ENCODE data around the gene GRPEL1. TPM values are rescaled to one million over a fixed set of nuclear protein-coding genes. Genes with fewer than 3 reads are reported as not detected.

The GRPEL1 gene
- total RNA-seq, 2 donors from 2014 or later: 6.6 to 10.6 TPM

DNA sequence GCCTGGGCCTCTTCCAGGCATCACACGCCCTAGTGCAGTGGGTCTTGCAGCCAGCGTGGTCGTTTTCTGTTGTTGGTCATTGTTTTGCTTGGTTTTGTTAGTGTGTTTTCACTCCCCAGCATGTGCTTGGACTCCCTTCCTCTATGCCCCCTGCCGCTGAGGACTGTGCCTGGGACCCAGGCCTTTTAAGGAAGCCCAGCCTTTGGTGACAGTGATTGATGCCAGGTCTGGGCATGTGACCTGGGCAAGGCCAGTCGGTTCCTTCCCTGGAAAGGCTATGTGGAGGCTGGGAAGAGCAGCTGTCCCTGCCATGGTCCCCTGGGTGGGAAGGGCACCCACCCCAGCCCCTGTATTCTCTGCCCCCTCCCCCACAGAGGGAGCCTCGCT, 8.8 kb upstream of the GRPEL1 start:
- no peak overlapping the region for H3K4me3 ChIP-seq
- WGBS, 2 donors: 65 to 75% methylated on average over 5 to 6 of the region's 6 CpGs
- no peak for TF ChIP-seq POLR2A (IDR thresholded peaks at IDR 0.05)
- TF ChIP-seq, protein P1, sequence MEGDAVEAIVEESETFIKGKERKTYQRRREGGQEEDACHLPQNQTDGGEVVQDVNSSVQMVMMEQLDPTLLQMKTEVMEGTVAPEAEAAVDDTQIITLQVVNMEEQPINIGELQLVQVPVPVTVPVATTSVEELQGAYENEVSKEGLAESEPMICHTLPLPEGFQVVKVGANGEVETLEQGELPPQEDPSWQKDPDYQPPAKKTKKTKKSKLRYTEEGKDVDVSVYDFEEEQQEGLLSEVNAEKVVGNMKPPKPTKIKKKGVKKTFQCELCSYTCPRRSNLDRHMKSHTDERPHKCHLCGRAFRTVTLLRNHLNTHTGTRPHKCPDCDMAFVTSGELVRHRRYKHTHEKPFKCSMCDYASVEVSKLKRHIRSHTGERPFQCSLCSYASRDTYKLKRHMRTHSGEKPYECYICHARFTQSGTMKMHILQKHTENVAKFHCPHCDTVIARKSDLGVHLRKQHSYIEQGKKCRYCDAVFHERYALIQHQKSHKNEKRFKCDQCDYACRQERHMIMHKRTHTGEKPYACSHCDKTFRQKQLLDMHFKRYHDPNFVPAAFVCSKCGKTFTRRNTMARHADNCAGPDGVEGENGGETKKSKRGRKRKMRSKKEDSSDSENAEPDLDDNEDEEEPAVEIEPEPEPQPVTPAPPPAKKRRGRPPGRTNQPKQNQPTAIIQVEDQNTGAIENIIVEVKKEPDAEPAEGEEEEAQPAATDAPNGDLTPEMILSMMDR (IDR thresholded peaks at IDR 0.05): no peak
- no peak for DNase-seq
- H3K27me3 ChIP-seq: no peaks in the 10 kb centered on the region
- no peaks in the 10 kb centered on the region for H3K4me1 ChIP-seq
- no peak for ATAC-seq
- intact Hi-C loops (cut with DNase I): loop anchor here (10.0 kb wide), 1 partner anchor 102 kb away; no protein-coding TSS in a partner anchor
- no peak overlapping the region for H3K27ac ChIP-seq
- no peaks in the 10 kb centered on the region for H3K9me3 ChIP-seq
- no peaks in the 10 kb centered on the region for H3K36me3 ChIP-seq (replicated peaks in 1 of 2; ENCODE audit: insufficient read depth in 1 of 2, low read depth in 2 of 2)

DNA sequence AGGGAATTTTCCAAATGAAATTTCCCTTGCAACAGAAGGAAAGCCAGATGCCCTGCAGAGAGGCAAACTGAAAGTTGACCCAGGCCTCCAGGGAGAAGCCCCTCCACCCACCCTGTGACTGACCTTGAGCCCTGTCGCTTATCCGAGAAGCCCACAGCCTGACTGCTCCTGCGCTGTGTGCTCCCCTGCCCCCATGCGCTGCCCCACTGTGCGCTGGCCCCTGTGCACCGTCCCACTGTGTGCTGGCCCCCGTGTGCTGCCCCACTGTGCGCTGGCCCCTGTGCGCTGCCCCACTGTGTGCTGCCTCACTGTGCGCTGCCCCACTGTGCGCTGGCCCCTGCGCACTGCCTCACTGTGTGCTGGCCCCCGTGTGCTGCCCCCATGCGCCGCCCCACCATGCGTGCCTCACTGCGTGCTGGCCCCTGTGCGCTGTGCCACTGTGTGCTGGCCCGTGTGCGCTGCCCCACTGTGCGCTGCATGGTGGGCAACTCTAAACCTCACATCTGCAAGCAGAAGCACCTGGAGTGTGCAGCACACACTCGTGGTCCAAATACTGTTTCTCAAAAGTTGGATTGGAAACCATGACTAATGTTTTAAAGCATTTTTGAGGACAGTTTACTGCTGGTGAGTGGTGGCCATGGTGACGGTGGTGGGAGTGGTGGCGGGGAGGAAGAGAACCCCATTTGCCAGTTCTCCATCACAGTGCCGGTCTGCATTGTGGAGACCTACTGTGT, 8.3 kb upstream of the GRPEL1 start:
- DNase-seq (no peak), ATAC-seq (no peak)
- intact Hi-C loops (cut with DNase I): loop anchor here (10.0 kb wide), 1 partner anchor 101 kb away; no protein-coding TSS in a partner anchor
- Histone ChIP-seq H3K27me3 (no peaks in the 10 kb centered on the region), H3K4me3 (no peak overlapping the region), H3K4me1 (no peaks in the 10 kb centered on the region), H3K9me3 (no peaks in the 10 kb centered on the region), H3K27ac (no peak overlapping the region), H3K36me3 (replicated peaks in 1 of 2; ENCODE audit: insufficient read depth in 1 of 2, low read depth in 2 of 2) (no peaks in the 10 kb centered on the region)
- TF ChIP-seq, protein P1 (IDR thresholded peaks at IDR 0.05): no peak
- no peak for TF ChIP-seq POLR2A (IDR thresholded peaks at IDR 0.05)
- WGBS, 2 donors: 67 to 75% methylated on average over 24 to 25 of the region's 25 CpGs

DNA sequence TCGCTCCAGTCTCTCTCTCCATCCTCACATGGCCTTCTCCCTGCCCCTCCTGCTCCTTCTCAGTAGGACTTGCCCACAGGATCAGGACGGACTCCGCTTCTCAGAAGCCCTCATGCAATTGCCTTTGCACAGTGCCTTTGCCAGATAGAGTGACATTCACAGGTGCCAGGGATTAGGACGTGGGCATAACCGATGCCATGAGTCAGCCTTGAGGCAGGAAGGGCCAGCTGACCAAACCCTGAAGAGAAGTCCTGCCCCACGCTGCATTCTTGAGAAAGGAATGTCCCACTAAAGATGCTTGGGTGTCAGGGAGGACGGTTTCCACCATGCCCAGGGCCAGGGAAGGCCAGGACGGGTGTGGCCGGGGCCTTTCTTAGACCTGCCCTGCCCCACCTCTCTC, 6.6 kb upstream of the GRPEL1 start:
- no peak for ATAC-seq
- no peak for TF ChIP-seq POLR2A (IDR thresholded peaks at IDR 0.05)
- TF ChIP-seq, protein P1 (IDR thresholded peaks at IDR 0.05): no peak
- no peak for DNase-seq
- intact Hi-C loops (cut with DNase I): loop anchor here (5.0 to 10.0 kb wide), 2 partner anchors 100 to 167 kb away; partner anchors contain the start of gene TBC1D14
- Histone ChIP-seq H3K9me3 (no peaks in the 10 kb centered on the region), H3K4me3 (no peak overlapping the region), H3K4me1 (no peaks in the 10 kb centered on the region), H3K27ac (no peak overlapping the region), H3K27me3 (no peaks in the 10 kb centered on the region), H3K36me3 (replicated peaks in 1 of 2; ENCODE audit: insufficient read depth in 1 of 2, low read depth in 2 of 2) (no peaks in the 10 kb centered on the region)
- 75% methylated on average over 7 to 9 of the region's 9 CpGs for WGBS, 2 donors

DNA sequence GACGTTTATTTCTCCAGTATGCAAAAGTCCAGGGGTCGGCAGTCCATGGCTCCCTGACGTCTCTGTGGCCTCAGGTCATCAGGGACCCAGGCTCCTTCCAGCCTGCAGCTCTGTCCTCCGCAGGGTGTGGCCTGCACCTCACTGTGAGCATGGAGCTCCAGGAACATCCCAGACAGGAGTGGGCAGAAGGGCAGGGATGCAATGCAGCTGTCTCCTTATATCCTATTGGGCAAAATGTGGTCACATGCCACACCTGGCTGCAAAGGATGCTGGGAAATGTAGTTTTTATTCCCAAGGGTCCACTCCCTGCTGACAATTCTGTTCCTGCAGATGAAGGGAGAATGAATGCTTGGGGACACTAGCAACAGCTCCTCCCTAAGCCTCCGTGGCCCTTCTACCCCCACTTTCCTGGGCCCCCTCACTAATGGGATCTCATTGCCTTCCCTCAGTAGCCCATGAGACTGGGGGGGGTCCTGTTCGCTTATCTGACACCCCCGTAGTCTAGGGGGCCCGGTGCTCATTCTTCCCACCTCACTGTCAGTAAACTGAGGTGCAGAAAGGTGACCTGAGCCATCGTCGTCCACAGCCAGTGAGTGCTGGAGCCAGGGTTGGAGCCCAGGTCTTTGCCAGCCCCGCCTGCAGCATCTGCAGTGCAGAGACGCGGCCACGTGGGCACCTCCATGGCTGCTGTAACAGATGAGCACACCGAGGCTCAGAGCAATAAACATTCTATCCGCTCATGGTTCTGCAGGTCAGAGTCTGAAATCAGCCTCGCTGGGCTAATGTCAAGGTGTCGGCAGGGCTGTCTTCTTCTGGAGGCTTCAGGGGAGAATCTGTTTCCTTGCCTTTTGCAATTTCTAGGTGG, 5.9 kb upstream of the GRPEL1 start:
- no peak overlapping the region for H3K27ac ChIP-seq
- no peaks in the 10 kb centered on the region for H3K27me3 ChIP-seq
- no peak for TF ChIP-seq POLR2A (IDR thresholded peaks at IDR 0.05)
- TF ChIP-seq, protein P1 (IDR thresholded peaks at IDR 0.05): no peak
- H3K4me1 ChIP-seq: peaks cover 4% of the 10 kb centered on the region
- no peaks in the 10 kb centered on the region for H3K9me3 ChIP-seq
- DNase-seq (no peak), ATAC-seq (no peak)
- no peak overlapping the region for H3K4me3 ChIP-seq
- 71 to 83% methylated on average over 9 to 18 of the region's 18 CpGs for WGBS, 2 donors
- no peaks in the 10 kb centered on the region for H3K36me3 ChIP-seq (replicated peaks in 1 of 2; ENCODE audit: insufficient read depth in 1 of 2, low read depth in 2 of 2)
- intact Hi-C loops (cut with DNase I): loop anchor here (5.0 to 10.0 kb wide), 2 partner anchors 99 to 166 kb away; partner anchors contain the start of gene TBC1D14

Data from body of pancreas (tissue), 4 donors.